Measurements from ENCODE around the gene KCNQ1.

DNA sequence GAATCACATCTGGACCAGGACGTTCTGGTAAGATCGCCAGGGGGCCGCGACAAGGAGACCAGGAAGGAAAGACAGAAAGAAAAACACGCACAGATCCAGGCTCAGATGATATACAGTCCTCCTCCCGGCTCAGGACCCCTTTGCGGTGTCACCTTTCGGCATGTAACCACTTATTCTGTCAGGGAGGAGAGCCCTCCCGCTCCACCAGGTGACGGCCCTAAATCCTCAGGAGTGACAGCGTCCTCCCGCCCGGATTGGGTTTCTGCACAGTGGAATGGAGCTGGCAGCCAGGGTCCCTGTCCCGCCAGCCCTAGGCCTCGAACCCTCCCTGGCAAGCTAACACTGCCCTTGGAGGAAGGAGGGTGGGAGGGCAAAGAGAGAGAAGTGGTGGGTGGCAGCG, 279.3 kb downstream of the KCNQ1 start:
- TF ChIP-seq CTCF (conservative IDR thresholded peaks at IDR 0.05; ENCODE audit: low read length) (no peak), EZH2phosphoT487 (IDR thresholded peaks at IDR 0.05; ENCODE audit: borderline replicate concordance) (no peak)

All from Loucy (cell line).